GM12872 (cell line): Measurements from ENCODE around the gene RMND1.

ENCODE experiments used
- CTCF ChIP-seq: IDR thresholded peaks from 3 replicates; pipeline ENCODE4 v1.5.1; 2011; ENCODE audit warnings: low read depth, mild to moderate bottlenecking, low read length, moderate library complexity; ENCODE audit not compliant: insufficient read depth

RMND1 gene

GRCh38 chr6:151428093-151428735, 23.7 kb downstream of the RMND1 start:
- TF ChIP-seq CTCF: no peak

GRCh38 chr6:151425561-151425960, 26.4 kb downstream of the RMND1 start:
- no peak for TF ChIP-seq CTCF

- TF ChIP-seq CTCF: no peak
Observed at GRCh38 chr6:151422981-151423380, 28.9 kb downstream of the RMND1 start.

GRCh38 chr6:151417477-151417876, 34.4 kb downstream of the RMND1 start:
- no peak for TF ChIP-seq CTCF

- TF ChIP-seq CTCF: no peak
Observed at GRCh38 chr6:151414641-151415260, 37.2 kb downstream of the RMND1 start.

- TF ChIP-seq CTCF: no peak
Observed at GRCh38 chr6:151413372-151414145, 38.4 kb downstream of the RMND1 start.

- TF ChIP-seq CTCF: no peak
Observed at GRCh38 chr6:151412909-151413308, 39.0 kb downstream of the RMND1 start.
